ENCODE results near the gene OR2M4. TPM values are rescaled to one million over a fixed set of nuclear protein-coding genes. Genes with fewer than 3 reads are reported as not detected.

The OR2M4 gene
- total RNA-seq, 4 donors from 2014 or later = not detected

Other genes with a start within 250 kb of the OR2M4 start
- not detected for gene OR2L5, start 217.8 kb upstream of the OR2M4 start, total RNA-seq
- not detected for gene OR2L2, start 201.3 kb upstream of the OR2M4 start, total RNA-seq
- gene OR2L3, start 184.6 kb upstream of the OR2M4 start, total RNA-seq = not detected
- gene OR2L13, start 136.2 kb upstream of the OR2M4 start, total RNA-seq = not detected
- not detected for gene OR2M5, start 86.3 kb upstream of the OR2M4 start, total RNA-seq
- not detected for gene OR2M2, start 56.6 kb upstream of the OR2M4 start, total RNA-seq
- gene OR2M3, start 34.2 kb upstream of the OR2M4 start, total RNA-seq = not detected
- gene OR2T33, start 46.6 kb downstream of the OR2M4 start, total RNA-seq = not detected
- gene OR2T12, start 72.0 kb downstream of the OR2M4 start, total RNA-seq = not detected
- not detected for gene OR2M7, start 93.2 kb downstream of the OR2M4 start, total RNA-seq
- gene OR14C36, start 117.4 kb downstream of the OR2M4 start, total RNA-seq = not detected
- not detected for gene OR2T4, start 130.2 kb downstream of the OR2M4 start, total RNA-seq
- gene OR2T6, start 144.3 kb downstream of the OR2M4 start, total RNA-seq = not detected
- not detected for gene OR2T1, start 171.6 kb downstream of the OR2M4 start, total RNA-seq
- gene OR2T2, start 214.2 kb downstream of the OR2M4 start, total RNA-seq = not detected
- not detected for gene OR2T3, start 241.9 kb downstream of the OR2M4 start, total RNA-seq

All from esophagus muscularis mucosa (tissue), 4 donors.